Activated CD4-positive, alpha-beta T cell treated with anti-CD3 and anti-CD28 coated beads, Interleukin-2, amount 50 U/mL, for 1 hour (primary cell): ENCODE results near the gene TMEM72.

ENCODE experiments used
- DNase-seq: peaks from one replicate; pipeline ENCODE4 v3.0.0-alpha.2; 2020

TMEM72 gene

GRCh38 chr10:44969854-44970253, 58.7 kb downstream of the TMEM72 start:
- DNase-seq = no peak

- DNase-seq = no peak
Measured at GRCh38 chr10:44970812-44971395, 59.8 kb downstream of the TMEM72 start.

GRCh38 chr10:44971434-44971833, 60.3 kb downstream of the TMEM72 start:
- DNase-seq = no peak

- DNase-seq = no peak
Measured at GRCh38 chr10:44971935-44972757, 61.0 kb downstream of the TMEM72 start.

- DNase-seq = no peak
Measured at GRCh38 chr10:44972874-44973306, 61.8 kb downstream of the TMEM72 start.

GRCh38 chr10:44973323-44974081, 62.4 kb downstream of the TMEM72 start:
- no peak for DNase-seq

- no peak for DNase-seq
Measured at GRCh38 chr10:44974082-44974627, 63.0 kb downstream of the TMEM72 start.

GRCh38 chr10:44974628-44975430, 63.7 kb downstream of the TMEM72 start:
- DNase-seq = peak; percentile 57

GRCh38 chr10:44975431-44976331, 64.5 kb downstream of the TMEM72 start:
- DNase-seq = no peak

- no peak for DNase-seq
Measured at GRCh38 chr10:44976352-44977198, 65.4 kb downstream of the TMEM72 start.

GRCh38 chr10:44977287-44978212, 66.4 kb downstream of the TMEM72 start:
- no peak for DNase-seq

GRCh38 chr10:44978213-44978569, 67.1 kb downstream of the TMEM72 start:
- no peak for DNase-seq

- DNase-seq = no peak
Measured at GRCh38 chr10:44978570-44979280, 67.6 kb downstream of the TMEM72 start, which contains the start of gene DEPP1. TSS of gene DEPP1 (minus strand) at chr10:44978809. CDS start at chr10:44978030, 779 bp downstream.

- no peak for DNase-seq
Measured at GRCh38 chr10:44979281-44980191, 68.4 kb downstream of the TMEM72 start.

GRCh38 chr10:44980309-44981171, 69.4 kb downstream of the TMEM72 start:
- DNase-seq = no peak
